Stimulated activated CD4-positive, alpha-beta T cell treated with anti-CD3 and anti-CD28 coated beads, TNF-alpha, amount 100 ng/mL, for 48 hours (primary cell): ENCODE data around the gene TRPC4.
"Not testable (repeated sequence)": the region's sequence is repeated elsewhere in the genome, so short reads cannot be mapped to it uniquely, and the experiment has no call there.

Source experiments
- DNase-seq, 3 donors: peaks; one replicate each; pipeline ENCODE4 v3.0.0-alpha.2; 2020; ENCODE audit warnings: low read depth in 3 of 3

Gene TRPC4

DNA sequence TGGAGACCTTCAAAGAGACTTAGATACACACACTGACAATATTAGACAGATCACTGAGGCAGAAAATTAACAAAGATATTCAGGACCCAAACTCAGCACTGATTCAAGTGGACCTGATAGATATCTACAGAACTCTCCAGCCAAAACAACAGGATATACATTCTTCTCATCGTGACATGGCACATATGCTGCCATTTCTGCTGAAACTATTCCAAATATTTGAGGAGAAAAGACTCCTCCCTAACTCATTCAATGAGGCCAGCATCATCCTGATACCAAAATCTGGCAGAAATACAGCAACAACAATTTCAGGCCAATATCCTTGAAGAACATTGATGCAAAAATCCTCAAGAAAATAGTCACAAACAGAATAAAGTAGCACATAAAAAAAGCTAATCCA, 53.3 kb downstream of the TRPC4 start:
- no peak for DNase-seq

DNA sequence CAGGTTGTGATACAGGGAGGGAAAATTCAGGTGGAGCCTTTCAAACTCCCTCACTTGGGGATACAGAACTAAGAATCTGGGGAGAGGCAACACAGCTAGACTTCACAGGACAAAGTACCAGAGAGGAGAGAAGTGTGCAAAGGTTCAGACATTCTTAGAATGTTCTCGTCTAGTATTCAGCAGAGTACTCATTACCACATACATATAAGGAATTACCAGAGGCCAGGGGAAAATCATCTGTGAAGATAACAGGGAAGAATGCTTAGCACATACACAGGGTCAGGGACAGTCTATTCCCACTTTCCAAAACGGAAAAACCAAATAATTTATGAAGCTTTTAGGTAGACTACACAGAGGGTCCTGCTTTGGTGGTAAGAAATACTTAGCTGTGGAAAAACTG, 58.1 kb downstream of the TRPC4 start:
- no peak for DNase-seq

DNA sequence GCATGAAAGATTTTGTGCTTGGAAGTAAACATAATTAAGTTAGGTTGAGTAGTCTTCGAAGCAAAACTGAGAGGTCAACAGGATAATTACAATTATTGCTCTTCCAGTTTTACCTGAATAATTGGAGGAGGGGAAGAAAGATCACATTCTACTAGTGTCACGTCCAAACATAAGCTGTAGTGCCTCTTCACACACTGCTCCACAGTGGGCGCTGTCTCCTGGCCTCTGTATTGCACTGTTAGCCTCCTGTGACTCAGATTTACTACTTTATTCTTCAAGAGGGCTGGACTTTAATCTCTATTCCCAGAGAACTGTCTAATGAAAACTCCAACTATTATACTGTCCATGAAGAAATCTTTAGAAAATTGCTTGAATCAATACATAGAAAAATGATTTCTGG, 62.9 kb downstream of the TRPC4 start:
- DNase-seq = no peak

- DNase-seq = no peak
Observed at GRCh38 chr13:37797631-37798030, 71.9 kb downstream of the TRPC4 start.

GRCh38 chr13:37796795-37797194, 72.8 kb downstream of the TRPC4 start:
- not testable (repeated sequence) for DNase-seq

DNA sequence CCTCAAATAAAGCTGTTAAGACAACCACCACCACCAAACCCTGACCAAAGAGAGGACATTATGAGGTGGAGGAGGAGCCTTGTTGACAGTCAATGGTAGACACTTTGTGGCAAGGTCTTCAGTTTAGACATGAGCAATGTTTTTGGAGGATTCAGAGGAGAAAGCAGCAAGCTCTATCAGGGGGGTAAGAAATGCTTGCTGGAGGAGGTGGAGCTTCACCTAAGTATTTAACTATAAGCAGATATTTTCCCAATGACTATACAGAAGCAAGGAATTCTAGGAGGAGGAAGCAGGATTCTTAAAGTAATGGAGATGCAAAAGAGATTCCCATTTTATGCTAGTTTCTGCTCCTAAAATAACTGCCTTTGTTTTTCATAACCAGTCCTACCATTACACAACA, 74.2 kb downstream of the TRPC4 start:
- no peak for DNase-seq

GRCh38 chr13:37791699-37792098, 77.9 kb downstream of the TRPC4 start:
- DNase-seq = no peak

DNA sequence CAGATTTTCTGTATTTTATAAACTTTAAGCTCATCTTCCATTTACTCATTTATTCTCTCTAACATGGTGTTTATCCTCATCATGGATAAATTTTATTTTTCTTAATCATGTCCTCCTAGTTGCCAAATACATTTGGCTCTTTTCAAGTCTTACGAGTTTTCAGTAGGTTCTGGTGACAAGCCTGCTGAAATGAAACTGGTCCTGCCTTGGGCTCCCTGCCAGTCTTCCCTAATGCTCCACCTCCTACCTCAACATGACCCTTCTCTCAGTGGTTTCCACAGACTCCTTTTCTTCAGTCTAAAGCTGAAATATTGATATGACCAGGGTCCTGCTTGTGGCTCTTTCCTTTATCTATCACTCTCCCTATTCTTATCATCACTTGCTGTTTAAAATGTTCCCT, 81.2 kb downstream of the TRPC4 start:
- DNase-seq = no peak

DNA sequence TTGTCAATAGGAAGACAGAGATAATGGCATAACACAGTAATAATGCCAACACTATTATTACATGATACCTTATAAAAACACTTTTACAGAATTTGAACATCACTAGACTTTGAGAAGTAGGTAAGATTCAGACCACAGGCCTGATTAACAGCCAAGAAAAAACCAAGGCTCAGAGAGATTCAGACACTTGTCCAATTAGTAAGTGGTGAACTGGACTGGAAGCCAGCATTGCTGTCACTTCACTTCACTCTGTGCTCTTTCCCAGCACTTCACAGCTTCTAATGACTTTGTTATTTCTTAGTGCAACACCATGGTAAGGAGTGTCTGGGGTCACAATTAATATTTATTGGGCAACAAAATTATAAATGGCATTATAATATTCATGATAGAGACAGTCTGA, 91.9 kb downstream of the TRPC4 start:
- no peak for DNase-seq

DNA sequence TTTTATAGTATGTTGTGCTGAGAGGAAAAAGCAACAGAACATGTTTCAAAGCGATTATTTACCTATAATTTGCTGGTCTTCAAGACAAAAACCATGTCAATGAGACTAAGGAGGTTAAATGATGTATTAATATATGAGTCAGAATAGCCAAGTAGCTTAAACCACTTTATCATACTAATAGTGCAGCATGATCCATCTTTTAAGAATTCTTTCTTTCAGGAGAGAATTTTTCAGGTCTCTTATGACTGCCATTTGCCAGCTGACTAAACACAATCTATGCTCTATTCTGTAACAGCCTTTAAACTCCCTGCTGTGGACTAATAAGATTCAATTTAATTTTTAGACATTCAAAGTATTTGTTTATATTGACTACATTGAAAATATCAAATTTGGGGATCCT, 93.7 kb downstream of the TRPC4 start:
- DNase-seq = no peak

- no peak for DNase-seq
Observed at GRCh38 chr13:37772644-37773043, 96.9 kb downstream of the TRPC4 start.

DNA sequence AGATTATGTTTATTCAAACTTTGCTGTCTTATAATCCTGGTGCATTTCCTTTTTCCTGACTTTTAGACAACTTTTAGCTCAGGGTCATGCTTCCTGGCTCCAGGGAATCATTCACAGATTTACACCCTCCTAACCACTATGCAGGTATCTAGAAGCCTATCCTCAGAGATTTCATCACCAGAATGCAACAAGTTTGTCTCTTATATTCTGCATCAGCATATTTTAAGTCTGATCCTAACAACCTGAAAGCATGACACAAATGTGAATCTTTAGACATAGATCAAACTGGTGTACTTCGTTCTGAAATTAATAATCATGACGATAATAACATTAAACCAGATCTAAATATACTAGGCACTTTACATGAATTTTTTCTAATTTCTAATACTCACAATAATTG, 100.0 kb downstream of the TRPC4 start:
- no peak for DNase-seq

- DNase-seq = no peak
Observed at GRCh38 chr13:37769078-37769477, 100.5 kb downstream of the TRPC4 start.

GRCh38 chr13:37766502-37766901, 103.1 kb downstream of the TRPC4 start:
- no peak for DNase-seq

DNA sequence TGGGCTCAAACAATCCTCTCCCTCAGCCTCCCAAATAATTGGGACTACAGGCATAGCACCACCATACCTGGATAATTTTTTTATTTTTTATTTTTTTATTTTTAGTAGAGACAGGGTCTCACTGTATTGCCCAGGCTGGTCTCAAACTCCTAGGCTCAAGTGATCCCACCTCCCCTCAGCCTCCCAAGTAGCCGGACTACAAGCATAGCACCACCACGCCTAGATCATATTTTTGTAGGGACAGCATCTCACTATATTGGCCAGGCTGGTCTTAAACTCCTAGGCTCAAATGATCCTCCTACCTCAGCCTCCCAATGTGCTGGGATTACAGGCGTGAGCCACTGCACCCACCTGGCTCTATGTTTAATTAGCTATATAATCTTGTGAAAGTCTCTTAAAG, 114.2 kb downstream of the TRPC4 start:
- no peak for DNase-seq

- DNase-seq = no peak
Observed at GRCh38 chr13:37753776-37754175, 115.8 kb downstream of the TRPC4 start.

DNA sequence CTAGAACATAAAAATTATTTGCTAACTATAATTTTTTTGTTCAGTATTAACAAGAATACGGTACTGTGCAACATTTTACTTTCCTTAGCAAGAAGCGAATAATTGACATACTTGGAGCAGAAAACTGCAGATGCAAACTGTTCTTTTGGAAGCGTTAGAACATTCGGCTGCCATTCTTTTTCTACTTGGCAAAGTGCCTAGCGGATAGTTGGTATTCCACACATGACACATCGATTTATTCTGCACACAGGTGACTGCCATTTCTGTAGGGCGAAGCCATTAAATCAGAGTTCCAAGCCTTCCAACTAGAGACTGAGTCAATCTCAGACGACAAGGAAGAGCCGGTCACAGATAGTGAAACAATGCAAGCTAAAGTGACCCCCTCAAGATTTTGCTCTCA, 117.4 kb downstream of the TRPC4 start:
- no peak for DNase-seq

- no peak for DNase-seq
Observed at GRCh38 chr13:37751025-37751424, 118.5 kb downstream of the TRPC4 start.

GRCh38 chr13:37748913-37749312, 120.7 kb downstream of the TRPC4 start:
- DNase-seq = no peak

- DNase-seq = no peak
Observed at GRCh38 chr13:37747071-37747612, 122.4 kb downstream of the TRPC4 start.

DNA sequence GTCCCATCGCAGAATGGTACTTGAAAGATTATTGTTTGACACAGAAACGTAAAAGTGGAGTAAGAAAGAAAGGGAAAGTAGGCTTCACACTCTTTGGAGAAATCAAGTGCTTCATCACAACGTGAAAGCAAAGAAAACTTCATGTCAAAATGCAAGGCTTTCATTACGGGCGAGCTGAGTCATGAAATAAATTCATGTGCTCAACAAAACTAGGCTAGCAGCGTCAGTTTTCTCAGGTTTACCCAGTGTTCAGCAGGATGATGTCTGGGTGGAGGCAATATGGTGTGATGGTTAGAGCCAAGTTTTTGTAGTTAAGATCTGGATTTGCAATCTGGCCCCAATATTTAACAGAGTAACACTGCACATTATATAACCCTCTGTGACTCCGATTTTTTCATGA, 128.0 kb downstream of the TRPC4 start:
- no peak for DNase-seq

- DNase-seq = no peak
Observed at GRCh38 chr13:37736045-37736444, 133.5 kb downstream of the TRPC4 start.

DNA sequence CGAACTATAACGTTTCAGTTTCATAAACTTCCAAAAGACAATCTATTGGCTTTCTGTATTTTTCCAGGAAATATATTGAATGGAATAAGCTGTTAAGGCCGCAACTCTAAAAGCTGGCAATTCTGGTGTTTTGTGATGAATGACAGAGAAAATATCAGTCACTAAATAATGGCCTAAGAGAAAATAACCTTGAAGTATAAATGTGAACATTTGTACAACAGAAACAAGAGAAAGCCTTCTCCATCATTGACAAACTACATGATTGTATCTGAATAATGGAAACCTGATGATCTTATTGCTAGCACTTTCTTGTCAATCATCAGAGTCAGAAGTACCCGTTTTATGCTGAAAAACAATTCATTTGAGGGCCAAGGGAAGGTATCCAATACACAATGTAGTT, 134.3 kb downstream of the TRPC4 start:
- DNase-seq = no peak

- no peak for DNase-seq
Observed at GRCh38 chr13:37729876-37730275, 139.7 kb downstream of the TRPC4 start.
